GM21737 (cell line): ENCODE data around the gene CFAP43.
"Not testable (repeated sequence)": the region's sequence is repeated elsewhere in the genome, so short reads cannot be mapped to it uniquely, and the experiment has no call there.

Experiments
- ATAC-seq: cut with Tn5 transposase; IDR thresholded peaks from one replicate; pipeline ENCODE4 v1.9.1; 2021; ENCODE audit warnings: mild to moderate bottlenecking, moderate library complexity; ENCODE audit not compliant: unreplicated experiment

The CFAP43 gene

GRCh38 chr10:104256335-104256961, 24.3 kb upstream of the CFAP43 start:
- no peak for ATAC-seq

DNA sequence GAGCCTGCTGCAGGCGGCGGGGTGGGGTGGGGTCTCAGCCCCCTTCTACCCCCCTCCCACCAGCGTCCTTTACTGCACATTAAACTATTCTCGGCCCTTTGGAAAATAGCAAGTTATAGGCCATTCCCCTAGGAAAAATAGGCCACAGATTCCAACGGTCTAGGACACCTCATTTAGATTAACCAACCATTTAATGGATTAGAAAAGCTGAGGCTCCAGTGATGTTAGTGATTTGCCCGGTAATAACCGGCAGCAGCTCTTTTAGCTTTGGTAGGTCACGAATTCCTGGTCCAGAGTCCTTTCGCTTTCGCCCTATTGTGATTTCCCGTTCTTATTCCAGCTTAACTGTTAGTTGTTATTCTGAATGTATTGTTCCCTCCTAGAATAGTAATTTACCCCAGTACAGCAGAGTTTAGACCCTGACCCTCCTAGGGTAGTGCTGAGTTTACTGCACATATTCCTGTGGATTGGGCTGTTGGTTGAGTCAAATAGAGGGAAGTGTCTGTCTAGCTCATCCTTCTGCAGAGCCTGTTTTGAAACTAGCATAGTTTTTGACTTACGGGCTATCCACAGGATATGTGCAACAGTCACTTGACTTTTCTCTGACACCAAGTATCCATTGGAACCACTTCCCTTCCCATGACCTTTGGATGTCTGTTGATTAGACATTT, 23.3 kb upstream of the CFAP43 start:
- no peak for ATAC-seq

- ATAC-seq = peak; percentile 77
Measured at GRCh38 chr10:104254493-104255310, 22.5 kb upstream of the CFAP43 start, which contains the start of gene GSTO1. TSS of gene GSTO1 (plus strand) at chr10:104254892. CDS start at chr10:104254929, 37 bp downstream.

GRCh38 chr10:104253606-104254410, 21.6 kb upstream of the CFAP43 start:
- ATAC-seq = no peak

DNA sequence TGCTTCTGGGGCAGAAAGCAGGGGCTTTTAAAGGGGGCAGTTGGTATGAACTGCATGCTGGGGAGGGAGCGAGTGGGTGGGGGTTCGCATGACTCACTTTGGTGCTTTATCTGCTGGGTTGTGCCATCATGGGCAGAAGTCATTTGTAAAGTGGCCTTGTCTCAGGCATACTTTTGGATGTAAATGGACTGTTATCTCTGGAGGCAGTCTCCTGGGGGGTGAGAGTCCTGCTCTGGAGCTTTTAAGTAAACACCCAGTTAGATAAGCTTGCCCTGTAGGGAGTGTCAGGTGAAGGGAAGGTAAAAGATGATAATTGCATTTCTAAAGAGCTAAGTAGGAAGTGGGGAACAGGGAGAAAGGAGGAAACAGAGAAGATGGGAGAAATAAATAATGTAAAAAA, 20.9 kb upstream of the CFAP43 start:
- ATAC-seq = no peak

GRCh38 chr10:104252368-104252767, 20.2 kb upstream of the CFAP43 start:
- no peak for ATAC-seq

DNA sequence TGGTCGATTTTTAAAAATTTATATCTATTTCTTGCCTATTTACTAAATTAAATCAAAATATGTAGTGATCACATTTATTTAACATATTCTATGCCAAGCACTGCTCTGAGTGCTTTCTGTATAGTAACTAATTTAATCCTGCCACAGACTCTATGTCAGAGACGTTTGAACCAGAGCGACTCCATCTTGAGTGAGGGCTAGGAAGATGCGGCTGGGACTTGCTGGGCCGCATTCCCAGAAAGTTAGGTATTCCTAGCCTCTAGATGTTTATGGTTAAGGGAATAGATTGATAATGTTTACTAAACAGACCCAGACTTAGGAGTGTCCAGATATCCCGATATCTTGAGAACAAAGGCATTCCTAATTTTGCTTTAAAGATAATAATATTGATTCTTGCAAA, 19.3 kb upstream of the CFAP43 start:
- no peak for ATAC-seq

DNA sequence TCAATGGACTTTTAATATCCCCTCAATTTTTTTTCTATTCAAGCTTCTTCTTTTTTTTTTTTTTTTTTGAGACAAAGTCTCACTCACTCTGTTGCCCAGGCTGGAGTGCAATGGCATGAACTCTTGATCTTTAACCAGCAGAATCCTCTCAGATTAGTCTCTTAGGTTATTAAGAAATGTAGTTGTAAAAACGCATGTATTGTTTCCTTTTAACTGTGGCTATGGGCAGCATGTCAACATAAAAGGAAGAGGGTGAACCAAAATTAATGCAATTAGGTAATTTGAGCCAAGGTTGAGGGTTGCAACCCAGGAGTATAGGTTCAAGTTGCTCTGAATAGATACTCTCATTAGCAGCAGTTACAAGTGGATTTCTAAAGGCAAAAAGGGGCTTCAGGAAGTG, 18.2 kb upstream of the CFAP43 start:
- no peak for ATAC-seq

DNA sequence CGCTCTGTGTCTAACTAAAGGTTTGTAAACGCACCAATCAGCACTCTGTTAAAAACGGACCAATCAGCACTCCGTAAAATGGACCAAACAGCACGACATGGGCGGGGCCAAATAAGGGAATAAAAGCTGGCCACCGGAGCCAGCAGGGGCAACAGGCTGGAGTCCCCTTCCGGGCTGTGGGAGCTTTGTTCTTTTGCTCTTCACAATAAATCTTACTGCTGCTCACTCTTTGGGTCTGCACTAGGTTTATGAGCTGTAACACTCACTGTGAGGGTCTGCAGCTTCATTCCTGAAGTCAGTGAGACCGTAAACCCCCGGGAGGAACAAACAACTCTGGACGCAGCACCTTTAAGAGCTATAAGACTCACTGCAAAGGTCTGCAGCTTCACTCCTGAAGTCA, 16.8 kb upstream of the CFAP43 start:
- ATAC-seq = not testable (repeated sequence)

GRCh38 chr10:104247513-104248146, 15.5 kb upstream of the CFAP43 start:
- ATAC-seq = no peak

GRCh38 chr10:104246976-104247375, 14.8 kb upstream of the CFAP43 start:
- ATAC-seq = no peak

DNA sequence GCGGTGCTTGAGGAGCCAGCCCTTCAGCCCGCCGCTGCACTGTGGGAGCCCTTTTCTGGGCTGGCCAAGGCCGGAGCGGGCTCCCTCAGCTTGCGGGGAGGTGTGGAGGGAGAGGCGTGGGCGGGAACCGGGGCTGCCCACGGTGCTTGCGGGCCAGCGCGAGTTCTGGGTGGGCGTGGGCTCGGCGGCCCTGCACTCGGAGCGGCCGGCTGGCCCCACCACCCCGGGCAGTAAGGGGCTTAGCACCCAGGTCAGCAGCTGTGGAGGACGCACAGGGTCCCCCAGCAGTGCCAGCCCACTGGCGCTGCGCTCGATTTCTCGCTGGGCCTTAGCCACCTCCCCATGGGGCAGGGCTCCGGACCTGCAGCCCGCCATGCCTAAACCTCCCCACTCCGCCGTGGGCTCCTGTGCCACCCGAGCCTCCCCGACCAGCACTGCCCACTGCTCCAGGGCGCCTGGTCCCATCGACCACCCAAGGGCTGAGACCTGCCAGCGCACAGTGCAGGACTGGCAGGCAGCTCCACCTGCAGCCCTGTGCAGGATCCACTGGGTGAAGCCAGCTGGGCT, 13.0 kb upstream of the CFAP43 start:
- ATAC-seq = no peak

DNA sequence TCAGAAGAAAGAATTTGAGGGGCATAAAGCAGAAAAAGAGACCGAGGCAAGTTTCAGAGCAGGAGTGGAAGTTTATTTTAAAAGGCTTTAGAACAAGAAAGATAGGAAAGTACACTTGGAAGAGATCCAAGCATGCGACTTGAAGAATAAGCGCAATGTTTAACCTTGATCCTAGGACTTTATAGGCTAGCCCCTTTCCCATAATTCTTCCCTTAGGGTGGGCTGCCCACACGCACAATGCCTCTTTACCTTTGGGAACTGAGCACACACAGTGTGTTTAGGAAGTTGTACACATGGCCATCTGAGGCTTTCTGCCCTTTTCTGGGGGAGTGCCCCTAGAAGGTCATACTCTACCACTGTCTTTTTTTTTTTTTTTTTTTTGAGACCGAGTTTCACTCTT, 11.3 kb upstream of the CFAP43 start:
- ATAC-seq = no peak

GRCh38 chr10:104243009-104243408, 10.8 kb upstream of the CFAP43 start:
- not testable (repeated sequence) for ATAC-seq

DNA sequence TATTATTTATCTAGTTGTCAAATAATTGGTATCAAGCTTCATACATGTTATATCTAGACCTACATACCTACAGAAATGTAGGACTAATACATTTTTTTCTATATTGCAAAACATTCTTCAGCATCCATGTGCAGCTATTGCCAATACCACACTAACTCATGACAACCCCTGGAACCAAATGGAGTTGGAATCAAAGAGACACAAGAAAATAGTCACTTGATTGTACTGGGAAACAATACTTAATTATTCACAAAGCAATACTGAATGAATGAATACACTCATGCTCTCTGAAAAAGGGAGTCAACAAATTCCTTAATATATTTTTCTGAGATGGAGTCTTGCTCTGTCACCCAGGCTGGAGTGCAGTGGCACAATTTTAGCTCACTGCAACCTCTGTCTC, 10.4 kb upstream of the CFAP43 start:
- no peak for ATAC-seq

DNA sequence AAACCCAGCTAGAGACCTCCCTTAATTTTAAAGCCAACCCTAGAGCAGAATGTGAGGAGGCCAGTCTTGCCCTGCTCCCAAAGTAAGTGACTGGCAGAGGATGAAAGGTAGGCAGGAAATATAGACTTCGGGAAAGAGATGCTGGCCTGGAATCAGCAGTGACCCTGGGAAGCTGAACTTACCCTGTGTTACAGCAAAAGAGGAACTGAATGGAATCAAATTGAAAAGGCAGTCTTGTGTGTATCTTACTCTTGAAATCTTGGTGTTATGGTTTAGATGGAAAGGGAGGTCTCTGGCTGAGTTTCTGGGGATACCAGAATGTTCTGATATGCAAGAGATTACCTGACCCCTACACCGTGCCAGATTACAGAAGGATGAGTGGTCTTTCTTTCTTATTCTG, 7.9 kb upstream of the CFAP43 start:
- no peak for ATAC-seq

GRCh38 chr10:104235801-104236200, 3.6 kb upstream of the CFAP43 start:
- ATAC-seq = no peak

DNA sequence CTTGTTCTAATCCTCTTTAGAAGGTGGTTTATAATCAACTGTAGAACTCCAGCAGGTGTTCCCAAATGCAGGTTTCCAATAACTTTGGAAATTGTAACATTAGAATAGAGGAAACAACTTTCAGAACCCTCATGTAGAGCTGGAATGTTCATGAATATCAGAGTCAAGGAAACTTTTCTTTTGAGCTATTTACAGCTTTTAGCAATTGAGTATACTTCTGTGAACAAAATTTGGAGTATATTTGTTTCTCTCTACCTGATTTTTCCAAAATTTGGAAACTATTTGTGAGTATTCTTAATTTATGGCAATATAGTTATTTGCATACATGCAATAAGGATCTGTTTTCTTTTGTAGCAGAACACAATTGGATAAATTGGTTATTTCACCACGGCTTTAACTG, 2.8 kb upstream of the CFAP43 start:
- ATAC-seq = no peak

- ATAC-seq = no peak
Measured at GRCh38 chr10:104233817-104234216, 1.7 kb upstream of the CFAP43 start.

DNA sequence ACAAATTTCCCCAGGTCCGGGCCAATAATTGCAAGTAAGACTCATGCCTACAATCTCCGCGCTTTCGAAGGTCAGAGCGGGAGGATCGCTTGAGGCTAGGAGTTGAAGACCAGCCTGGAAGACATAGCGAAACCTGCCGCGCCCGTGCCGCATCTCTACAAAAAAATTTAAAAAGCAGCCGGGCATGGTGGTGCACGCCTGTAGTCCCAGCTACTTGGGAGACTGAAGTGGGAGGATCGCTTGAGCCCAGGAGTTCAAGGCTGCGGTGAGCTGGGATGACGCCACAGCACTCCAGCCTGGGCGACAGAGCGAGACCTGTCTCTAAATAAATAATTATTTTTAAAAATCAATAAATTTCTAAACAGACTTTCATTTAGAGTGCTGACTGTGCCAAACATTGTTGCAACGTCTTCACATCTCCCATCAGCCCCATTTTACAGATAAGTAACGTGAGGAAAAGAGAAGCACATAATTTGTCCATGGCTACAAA, 494 bp upstream of the CFAP43 start:
- ATAC-seq = peak; percentile 18
